ENCODE results near the gene TOMT.

Gene TOMT

DNA sequence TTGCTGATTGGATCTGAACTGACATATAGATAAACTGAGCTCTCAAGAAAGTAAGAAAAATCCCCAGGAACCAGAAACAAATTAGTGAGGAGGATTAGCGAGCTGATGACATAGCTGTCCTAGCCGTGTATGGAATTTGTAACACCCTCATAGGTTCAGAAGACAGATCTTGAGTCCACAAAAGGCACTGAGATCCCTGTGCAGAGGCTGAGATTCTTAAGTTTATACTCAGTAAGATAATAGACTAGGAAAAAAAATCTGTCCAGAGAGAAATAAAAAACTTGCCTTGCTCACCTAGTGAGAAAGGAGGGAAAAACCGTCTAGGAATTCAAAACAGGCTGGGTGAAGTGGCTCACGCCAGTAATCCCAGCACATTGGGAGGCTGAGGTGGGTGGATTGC is 30.0 kb upstream of the TOMT start:
- Mint-ChIP-seq H3K36me3 (ENCODE audit: low read depth) (peaks cover 13% of the 10 kb centered on the region), H3K4me1 (peaks cover 36% of the 10 kb centered on the region), H3K9me3 (no peaks in the 10 kb centered on the region), H3K27me3 (ENCODE audit: low read depth) (no peaks in the 10 kb centered on the region), H3K27ac (peak overlapping the region in 1 of 3 experiments; percentile 57), H3K4me3 (no peak overlapping the region)
- TF ChIP-seq, protein P1, sequence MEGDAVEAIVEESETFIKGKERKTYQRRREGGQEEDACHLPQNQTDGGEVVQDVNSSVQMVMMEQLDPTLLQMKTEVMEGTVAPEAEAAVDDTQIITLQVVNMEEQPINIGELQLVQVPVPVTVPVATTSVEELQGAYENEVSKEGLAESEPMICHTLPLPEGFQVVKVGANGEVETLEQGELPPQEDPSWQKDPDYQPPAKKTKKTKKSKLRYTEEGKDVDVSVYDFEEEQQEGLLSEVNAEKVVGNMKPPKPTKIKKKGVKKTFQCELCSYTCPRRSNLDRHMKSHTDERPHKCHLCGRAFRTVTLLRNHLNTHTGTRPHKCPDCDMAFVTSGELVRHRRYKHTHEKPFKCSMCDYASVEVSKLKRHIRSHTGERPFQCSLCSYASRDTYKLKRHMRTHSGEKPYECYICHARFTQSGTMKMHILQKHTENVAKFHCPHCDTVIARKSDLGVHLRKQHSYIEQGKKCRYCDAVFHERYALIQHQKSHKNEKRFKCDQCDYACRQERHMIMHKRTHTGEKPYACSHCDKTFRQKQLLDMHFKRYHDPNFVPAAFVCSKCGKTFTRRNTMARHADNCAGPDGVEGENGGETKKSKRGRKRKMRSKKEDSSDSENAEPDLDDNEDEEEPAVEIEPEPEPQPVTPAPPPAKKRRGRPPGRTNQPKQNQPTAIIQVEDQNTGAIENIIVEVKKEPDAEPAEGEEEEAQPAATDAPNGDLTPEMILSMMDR (IDR thresholded peaks at IDR 0.05; ENCODE audit: unreplicated experiment in 3 of 3) = no peak

DNA sequence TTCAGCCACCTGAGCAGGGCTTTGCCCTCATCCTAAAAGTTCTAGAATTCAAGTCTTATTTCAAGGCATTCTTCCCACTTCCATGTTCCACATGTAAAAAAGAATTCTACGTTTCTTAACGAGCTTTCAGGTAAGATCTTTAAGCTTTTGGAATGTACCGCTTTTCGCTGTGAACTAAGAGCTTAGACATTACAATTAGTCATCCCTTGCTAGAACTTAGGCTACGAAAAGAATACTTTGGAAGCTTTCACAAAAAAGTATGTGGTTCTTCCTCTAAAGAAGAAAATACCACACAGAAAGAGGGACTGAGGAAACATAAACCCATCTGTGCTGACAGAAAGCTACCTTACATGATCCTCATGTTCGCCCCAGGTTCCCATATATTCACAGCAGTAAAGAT is 27.2 kb upstream of the TOMT start:
- TF ChIP-seq, protein P1 (IDR thresholded peaks at IDR 0.05; ENCODE audit: unreplicated experiment in 3 of 3) = no peak
- H3K4me3 Mint-ChIP-seq = peak overlapping the region; percentile 87 to 95 (median 93)
- peaks cover 22% of the 10 kb centered on the region for H3K4me1 Mint-ChIP-seq
- H3K27ac Mint-ChIP-seq = peak overlapping the region; percentile 65 to 91 (median 81)
- no peaks in the 10 kb centered on the region for H3K9me3 Mint-ChIP-seq
- H3K36me3 Mint-ChIP-seq (ENCODE audit: low read depth) = peaks cover 10% of the 10 kb centered on the region
- H3K27me3 Mint-ChIP-seq (ENCODE audit: low read depth) = no peaks in the 10 kb centered on the region

DNA sequence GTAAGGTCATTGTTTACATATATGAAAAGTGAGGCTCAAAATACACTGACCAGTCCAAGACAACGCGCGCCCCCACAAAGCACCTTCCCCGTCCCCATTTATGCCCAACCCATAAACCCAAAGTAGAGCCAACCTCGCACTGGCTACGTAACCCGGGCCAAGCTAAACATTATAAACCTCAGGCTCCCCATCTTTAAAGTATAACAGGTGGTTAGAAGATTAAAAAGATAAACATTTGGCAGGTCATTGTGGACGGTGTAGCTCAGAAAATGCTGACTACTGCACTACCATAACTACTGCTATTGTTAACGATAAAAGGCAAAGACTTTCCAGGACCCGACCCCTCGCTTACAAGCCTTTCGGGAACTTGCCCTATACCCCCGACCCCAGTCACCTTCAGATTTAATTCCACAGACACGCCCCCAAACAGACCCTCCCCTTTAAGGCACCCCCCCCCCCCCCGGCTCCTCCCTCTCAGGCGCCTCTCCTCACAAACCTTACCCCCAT is 25.9 kb upstream of the TOMT start:
- Mint-ChIP-seq H3K27me3 (ENCODE audit: low read depth) (no peaks in the 10 kb centered on the region), H3K36me3 (ENCODE audit: low read depth) (peaks cover 6% of the 10 kb centered on the region), H3K4me3 (peak overlapping the region; percentile 87 to 95 (median 93)), H3K9me3 (no peaks in the 10 kb centered on the region), H3K4me1 (peaks cover 27% of the 10 kb centered on the region), H3K27ac (peak overlapping the region; percentile 93 to 98 (median 95))
- TF ChIP-seq, protein P1 (IDR thresholded peaks at IDR 0.05; ENCODE audit: unreplicated experiment in 3 of 3) = no peak

DNA sequence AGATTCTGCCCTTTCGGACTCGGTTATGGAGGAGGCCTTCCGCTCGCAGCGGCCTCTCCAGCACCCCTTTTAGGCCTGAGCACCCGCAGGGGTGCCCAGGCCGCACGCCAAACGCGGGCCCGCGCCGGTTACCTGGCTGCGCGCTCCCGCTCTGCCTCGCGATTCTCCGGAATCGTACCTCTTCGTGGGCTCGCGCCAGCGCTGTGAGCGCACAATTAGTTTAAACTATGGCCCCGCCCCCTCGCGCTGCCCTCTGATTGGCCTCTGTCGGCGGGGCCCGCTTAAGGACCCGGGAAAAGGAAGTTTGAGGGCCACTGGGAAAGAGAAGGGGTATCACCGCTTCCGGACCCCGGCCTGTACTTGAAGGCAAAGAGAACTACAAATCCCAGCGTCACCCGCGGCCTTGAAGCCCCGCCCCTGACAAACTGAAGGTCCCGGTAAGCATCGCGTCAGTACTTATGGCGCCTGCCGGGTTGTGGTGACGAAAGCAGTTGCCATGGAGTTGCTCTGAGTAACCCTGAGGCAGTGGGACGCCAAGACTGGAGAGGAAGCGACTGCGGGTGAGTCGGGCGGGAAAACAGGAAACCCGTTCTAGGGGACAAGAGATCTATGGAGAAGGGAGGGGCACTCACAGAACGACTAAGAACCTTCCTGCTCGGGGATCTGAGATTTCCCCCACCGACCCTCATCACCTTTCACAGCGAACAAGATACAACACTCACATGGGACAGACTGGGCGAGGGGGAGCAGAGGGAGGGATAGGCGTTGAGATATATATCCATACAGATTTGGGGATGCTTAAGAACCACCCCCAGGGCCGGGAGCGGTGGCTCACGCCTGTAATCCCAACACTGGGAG is 25.2 kb upstream of the TOMT start, which contains the start of the genes LRRC51 and NUMA1:
Gene LRRC51 (plus strand): TSS at position 525 of the 858 bp plus-strand sequence. CDS start 8,234 bp downstream, outside the sequence.
Gene NUMA1 (minus strand): TSS at position 217 of the 858 bp plus-strand sequence. CDS start 44,599 bp downstream, outside the sequence.
- Mint-ChIP-seq H3K36me3 (ENCODE audit: low read depth) (peaks cover 4% of the 10 kb centered on the region), H3K9me3 (no peaks in the 10 kb centered on the region), H3K27me3 (ENCODE audit: low read depth) (no peaks in the 10 kb centered on the region), H3K4me1 (peaks cover 27% of the 10 kb centered on the region), H3K27ac (peak within 1 kb of the TSS; percentile 93 to 98 (median 95)), H3K4me3 (peak within 1 kb of the TSS; percentile 87 to 95 (median 93))
- TF ChIP-seq, protein P1 (IDR thresholded peaks at IDR 0.05; ENCODE audit: unreplicated experiment in 3 of 3) = no peak

DNA sequence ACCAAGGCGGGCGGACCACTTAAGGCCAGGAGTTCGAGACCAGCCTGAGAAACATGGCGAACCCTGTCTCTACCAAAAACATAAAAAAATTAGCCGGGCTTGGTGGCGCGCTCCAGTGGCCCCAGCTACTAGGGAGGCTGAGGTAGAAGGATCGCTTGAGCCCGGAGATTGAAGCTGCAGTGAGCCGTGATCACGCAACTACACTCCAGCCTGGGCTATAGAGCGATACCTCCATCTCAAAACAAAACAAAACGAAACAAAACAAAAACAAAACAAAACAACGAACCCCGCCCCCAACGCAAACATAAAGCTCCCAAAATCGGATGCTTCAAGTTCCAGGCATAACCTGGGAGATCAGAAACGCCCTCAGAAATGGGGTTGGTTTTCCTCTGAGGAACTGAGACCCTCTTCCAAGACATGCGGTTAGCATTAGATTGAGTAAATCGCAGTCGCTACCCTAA is 24.5 kb upstream of the TOMT start:
- TF ChIP-seq, protein P1 (IDR thresholded peaks at IDR 0.05; ENCODE audit: unreplicated experiment in 3 of 3) = no peak
- H3K4me3 Mint-ChIP-seq = peak overlapping the region; percentile 87 to 95 (median 93)
- no peaks in the 10 kb centered on the region for H3K9me3 Mint-ChIP-seq
- H3K4me1 Mint-ChIP-seq = peaks cover 34% of the 10 kb centered on the region
- no peaks in the 10 kb centered on the region for H3K27me3 Mint-ChIP-seq (ENCODE audit: low read depth)
- peaks cover 4% of the 10 kb centered on the region for H3K36me3 Mint-ChIP-seq (ENCODE audit: low read depth)
- H3K27ac Mint-ChIP-seq = peak overlapping the region; percentile 93 to 98 (median 95)
